ENCODE results near the gene RNF126.

RNF126 gene

DNA sequence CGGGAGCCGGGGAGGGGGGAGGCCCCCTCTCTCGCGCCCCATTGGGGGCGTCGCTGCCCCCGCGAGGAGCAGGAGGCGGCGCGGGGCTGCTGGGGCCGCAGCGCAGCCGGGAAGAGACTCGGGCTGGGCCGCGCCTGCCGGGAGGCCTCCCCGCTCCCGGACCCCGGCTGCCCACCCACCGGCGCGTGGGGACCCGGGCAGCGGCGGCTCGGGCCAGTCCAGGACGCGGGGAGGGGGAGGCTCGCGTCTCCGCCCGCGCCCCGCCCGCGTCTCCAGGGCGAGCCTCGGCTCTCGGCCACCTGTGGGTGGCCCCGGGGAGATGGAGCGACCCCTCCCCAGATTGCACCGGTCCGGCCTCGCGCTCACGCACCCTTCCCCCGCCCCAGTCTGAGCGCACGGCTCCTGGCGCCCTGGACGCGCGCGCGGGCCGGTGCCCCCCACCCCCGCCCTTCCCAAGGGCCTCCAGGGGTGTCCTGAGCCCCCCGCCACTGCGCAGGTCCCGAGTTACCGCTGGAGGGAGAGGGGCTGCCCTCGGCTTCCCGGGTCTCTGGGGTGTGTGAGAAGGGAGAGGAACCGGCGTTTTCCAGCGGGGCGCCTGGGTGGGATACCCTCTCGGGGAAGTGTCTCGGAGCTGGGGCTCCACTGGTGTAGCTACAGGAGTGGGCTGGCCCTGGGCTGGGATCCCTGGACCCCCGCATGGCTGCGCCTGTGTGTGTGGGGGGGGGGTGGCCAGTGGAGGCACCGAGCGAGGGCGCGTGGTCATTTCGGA, 46.4 kb upstream of the RNF126 start:
- Histone ChIP-seq H3K4me1 (ENCODE audit: low read depth, poor library complexity, severe bottlenecking) (no peaks in the 10 kb centered on the region), H3K9ac (no peak overlapping the region), H3K36me3 (ENCODE audit: insufficient read depth) (no peaks in the 10 kb centered on the region), H3K4me2 (no peak overlapping the region), H3K27me3 (ENCODE audit: insufficient read depth, low read depth) (peaks cover 74% of the 10 kb centered on the region), H3K79me2 (ENCODE audit: insufficient read depth, low read depth) (no peaks in the 10 kb centered on the region), H3K27ac (no peak overlapping the region), H2AFZ (ENCODE audit: low read depth) (no peak overlapping the region), H3K4me3 (IDR thresholded peaks at IDR 0.05; ENCODE audit: insufficient read depth, low read depth, low read length) (no peak overlapping the region), H4K20me1 (ENCODE audit: insufficient read depth) (no peaks in the 10 kb centered on the region)
- TF ChIP-seq, protein P1, sequence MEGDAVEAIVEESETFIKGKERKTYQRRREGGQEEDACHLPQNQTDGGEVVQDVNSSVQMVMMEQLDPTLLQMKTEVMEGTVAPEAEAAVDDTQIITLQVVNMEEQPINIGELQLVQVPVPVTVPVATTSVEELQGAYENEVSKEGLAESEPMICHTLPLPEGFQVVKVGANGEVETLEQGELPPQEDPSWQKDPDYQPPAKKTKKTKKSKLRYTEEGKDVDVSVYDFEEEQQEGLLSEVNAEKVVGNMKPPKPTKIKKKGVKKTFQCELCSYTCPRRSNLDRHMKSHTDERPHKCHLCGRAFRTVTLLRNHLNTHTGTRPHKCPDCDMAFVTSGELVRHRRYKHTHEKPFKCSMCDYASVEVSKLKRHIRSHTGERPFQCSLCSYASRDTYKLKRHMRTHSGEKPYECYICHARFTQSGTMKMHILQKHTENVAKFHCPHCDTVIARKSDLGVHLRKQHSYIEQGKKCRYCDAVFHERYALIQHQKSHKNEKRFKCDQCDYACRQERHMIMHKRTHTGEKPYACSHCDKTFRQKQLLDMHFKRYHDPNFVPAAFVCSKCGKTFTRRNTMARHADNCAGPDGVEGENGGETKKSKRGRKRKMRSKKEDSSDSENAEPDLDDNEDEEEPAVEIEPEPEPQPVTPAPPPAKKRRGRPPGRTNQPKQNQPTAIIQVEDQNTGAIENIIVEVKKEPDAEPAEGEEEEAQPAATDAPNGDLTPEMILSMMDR (conservative IDR thresholded peaks at IDR 0.05; ENCODE audit: low read depth, low read length) = no peak

DNA sequence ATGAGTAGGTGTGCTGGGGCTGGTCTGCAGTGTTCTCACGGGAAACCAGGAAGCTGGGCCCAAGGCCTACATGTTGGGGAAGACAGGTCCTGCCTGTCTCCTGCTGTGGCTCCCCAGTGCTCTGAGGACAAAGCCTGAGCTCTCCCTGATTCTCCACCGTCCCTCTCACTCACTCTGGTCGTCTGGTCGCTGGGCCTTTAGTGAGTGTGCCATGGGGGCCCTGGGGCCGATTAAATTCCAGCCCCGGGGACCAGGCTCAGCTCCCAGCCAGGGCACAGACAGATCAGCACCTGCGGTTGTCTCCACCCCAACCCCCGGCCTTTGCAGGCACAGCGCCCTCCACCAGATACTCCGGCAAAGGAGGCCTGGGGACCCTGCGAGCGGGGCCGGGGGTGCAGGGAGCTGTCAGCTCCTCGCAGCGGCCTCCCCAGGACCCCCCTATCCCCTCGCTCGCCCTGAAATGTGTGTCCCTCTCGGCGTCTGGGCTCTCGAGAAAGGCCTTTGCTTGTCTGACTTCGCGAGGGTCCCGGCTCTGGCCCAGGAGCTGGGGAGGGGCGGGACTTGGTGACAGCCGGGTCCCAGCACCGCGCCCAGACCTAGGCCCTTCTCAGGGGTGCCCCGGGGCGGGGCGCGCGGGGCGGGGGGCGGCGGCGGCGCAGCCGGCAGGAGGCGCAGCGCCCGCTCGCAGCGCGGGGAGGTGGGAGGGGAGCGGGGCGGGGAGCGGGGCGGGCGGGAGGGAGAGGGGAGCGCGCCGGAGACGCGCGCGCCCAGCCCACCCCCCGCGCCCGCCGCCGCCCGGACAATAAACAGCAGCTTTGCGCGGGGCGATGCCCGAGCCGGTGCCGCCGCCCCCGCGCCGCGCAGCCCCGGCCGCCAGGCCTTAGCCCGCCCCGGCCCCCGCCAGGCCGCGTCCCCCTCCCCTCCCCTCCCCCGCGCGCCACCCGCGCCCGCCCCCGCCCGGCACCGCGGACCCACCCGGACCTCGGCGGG, 45.4 kb upstream of the RNF126 start, which contains the start of gene PALM:
Gene PALM (plus strand): TSS at position 782 of the 990 bp plus-strand sequence. CDS start 212 bp downstream, outside the sequence.
- Histone ChIP-seq H3K27ac (no peak within 1 kb of the TSS), H3K27me3 (ENCODE audit: insufficient read depth, low read depth) (peaks cover 71% of the 10 kb centered on the region), H4K20me1 (ENCODE audit: insufficient read depth) (no peaks in the 10 kb centered on the region), H3K4me1 (ENCODE audit: low read depth, poor library complexity, severe bottlenecking) (no peaks in the 10 kb centered on the region), H3K4me3 (IDR thresholded peaks at IDR 0.05; ENCODE audit: insufficient read depth, low read depth, low read length) (no peak within 1 kb of the TSS), H3K79me2 (ENCODE audit: insufficient read depth, low read depth) (no peaks in the 10 kb centered on the region), H3K36me3 (ENCODE audit: insufficient read depth) (no peaks in the 10 kb centered on the region), H3K9ac (no peak within 1 kb of the TSS), H2AFZ (ENCODE audit: low read depth) (no peak within 1 kb of the TSS), H3K4me2 (no peak within 1 kb of the TSS)
- TF ChIP-seq, protein P1 (conservative IDR thresholded peaks at IDR 0.05; ENCODE audit: low read depth, low read length) = no peak

DNA sequence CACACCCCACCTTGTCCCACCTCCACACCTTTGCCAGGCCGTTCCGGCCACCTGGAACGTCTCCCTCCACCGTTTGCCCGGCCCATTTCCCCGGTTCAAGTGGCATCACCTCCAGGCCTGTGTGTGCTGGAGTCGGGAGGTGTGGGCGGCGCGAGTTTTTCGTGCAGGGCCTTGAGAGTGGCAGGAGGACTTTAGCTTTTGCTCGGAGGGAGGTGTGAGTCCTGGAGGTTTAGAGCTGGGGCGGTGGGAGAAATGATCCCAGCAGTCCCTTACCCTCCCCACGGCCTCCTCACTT, 41.4 kb upstream of the RNF126 start:
- TF ChIP-seq, protein P1 (conservative IDR thresholded peaks at IDR 0.05; ENCODE audit: low read depth, low read length) = no peak
- no peaks in the 10 kb centered on the region for H3K36me3 ChIP-seq (ENCODE audit: insufficient read depth)
- no peaks in the 10 kb centered on the region for H3K4me1 ChIP-seq (ENCODE audit: low read depth, poor library complexity, severe bottlenecking)
- H2AFZ ChIP-seq (ENCODE audit: low read depth) = no peak overlapping the region
- H4K20me1 ChIP-seq (ENCODE audit: insufficient read depth) = no peaks in the 10 kb centered on the region
- no peak overlapping the region for H3K4me3 ChIP-seq (IDR thresholded peaks at IDR 0.05; ENCODE audit: insufficient read depth, low read depth, low read length)
- no peak overlapping the region for H3K9ac ChIP-seq
- H3K27me3 ChIP-seq (ENCODE audit: insufficient read depth, low read depth) = peaks cover 61% of the 10 kb centered on the region
- H3K27ac ChIP-seq = no peak overlapping the region
- no peak overlapping the region for H3K4me2 ChIP-seq
- H3K79me2 ChIP-seq (ENCODE audit: insufficient read depth, low read depth) = no peaks in the 10 kb centered on the region

DNA sequence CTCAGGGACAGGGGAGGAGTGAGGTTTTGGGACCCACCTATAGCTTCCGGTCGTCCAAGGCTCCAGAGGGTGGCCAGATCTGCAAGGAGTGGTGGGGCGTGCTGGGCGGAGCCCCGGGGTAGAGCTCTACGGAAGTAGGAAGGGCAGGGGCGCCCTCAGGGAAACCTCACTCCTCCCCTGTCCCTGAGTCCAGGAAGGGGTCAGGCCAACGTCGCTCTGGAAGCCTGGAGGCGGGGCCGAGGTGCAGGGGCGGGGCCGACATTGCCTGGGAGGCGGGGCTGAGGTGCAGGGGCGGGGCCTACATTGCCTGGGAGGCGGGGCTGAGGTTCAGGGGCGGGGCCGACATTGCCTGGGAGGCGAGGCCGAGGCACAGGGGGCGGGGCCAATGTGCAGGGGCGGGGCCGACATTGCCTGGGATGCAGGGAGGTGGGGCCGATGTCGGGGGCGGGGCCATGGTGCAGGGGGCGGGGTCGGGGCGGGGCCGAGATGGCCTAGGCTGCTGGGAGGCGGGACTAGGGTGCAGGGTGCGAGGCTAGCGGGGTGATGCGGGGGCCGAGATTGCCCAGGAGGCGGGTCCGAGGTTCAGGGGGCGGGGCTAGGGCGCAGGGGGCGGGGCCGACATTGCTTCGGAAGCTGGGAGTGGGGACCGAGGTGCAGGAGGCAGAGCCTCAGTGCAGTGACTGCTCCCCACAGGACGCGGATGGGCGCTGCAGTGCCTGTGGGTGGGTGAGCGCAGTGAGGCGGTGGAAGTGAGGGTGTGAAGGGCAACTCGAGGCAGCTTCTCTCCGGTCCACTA, 40.8 kb upstream of the RNF126 start:
- H3K79me2 ChIP-seq (ENCODE audit: insufficient read depth, low read depth) = no peaks in the 10 kb centered on the region
- H3K36me3 ChIP-seq (ENCODE audit: insufficient read depth) = no peaks in the 10 kb centered on the region
- no peak overlapping the region for H3K9ac ChIP-seq
- TF ChIP-seq, protein P1 (conservative IDR thresholded peaks at IDR 0.05; ENCODE audit: low read depth, low read length) = no peak
- H3K27ac ChIP-seq = no peak overlapping the region
- H3K4me3 ChIP-seq (IDR thresholded peaks at IDR 0.05; ENCODE audit: insufficient read depth, low read depth, low read length) = no peak overlapping the region
- no peak overlapping the region for H3K4me2 ChIP-seq
- H3K4me1 ChIP-seq (ENCODE audit: low read depth, poor library complexity, severe bottlenecking) = no peaks in the 10 kb centered on the region
- no peaks in the 10 kb centered on the region for H4K20me1 ChIP-seq (ENCODE audit: insufficient read depth)
- no peak overlapping the region for H2AFZ ChIP-seq (ENCODE audit: low read depth)
- H3K27me3 ChIP-seq (ENCODE audit: insufficient read depth, low read depth) = peaks cover 66% of the 10 kb centered on the region

Data from KMS-11 (cell line).